H9 (cell line): Measurements from ENCODE around the gene SMARCA2. TPM values are rescaled to one million over a fixed set of nuclear protein-coding genes. Genes with fewer than 3 reads are reported as not detected.

Experiments used
- DNase-seq: peaks from one replicate; pipeline ENCODE4 v3.0.0-alpha.2; 2017
- H2AFZ ChIP-seq: one replicate; pipeline ENCODE4 v1.6.1; 2013; ENCODE audit warnings: mild to moderate bottlenecking, low read length, control low read depth, moderate library complexity
- H2AK5ac ChIP-seq: 2 replicates; pipeline ENCODE4 v1.6.1; 2013; ENCODE audit warnings: low read length, control low read depth, mixed read lengths; ENCODE audit not compliant: insufficient read length
- H2BK120ac ChIP-seq: one replicate; pipeline ENCODE4 v1.6.1; 2013; ENCODE audit warnings: low read depth, mild to moderate bottlenecking, low read length, control low read depth, inconsistent platforms; ENCODE audit not compliant: poor library complexity, severe bottlenecking
- H2BK12ac ChIP-seq: 2 replicates; pipeline ENCODE4 v1.6.1; 2013; ENCODE audit warnings: low read length, control low read depth, mixed read lengths, low read depth; ENCODE audit not compliant: insufficient read length
- H2BK15ac ChIP-seq: 2 replicates; pipeline ENCODE4 v1.6.1; 2013; ENCODE audit warnings: low read depth, low read length, control low read depth
- H2BK20ac ChIP-seq: one replicate; pipeline ENCODE4 v1.6.1; 2013; ENCODE audit warnings: low read depth, mild to moderate bottlenecking, low read length, control low read depth, inconsistent platforms; ENCODE audit not compliant: poor library complexity, severe bottlenecking
- H2BK5ac ChIP-seq: 2 replicates; pipeline ENCODE4 v1.6.1; 2013; ENCODE audit warnings: low read length, control low read depth, mixed read lengths; ENCODE audit not compliant: insufficient read length
- H3K14ac ChIP-seq: 2 replicates; pipeline ENCODE4 v1.6.1; 2013; ENCODE audit warnings: low read length, control low read depth; ENCODE audit not compliant: insufficient read depth
- H3K18ac ChIP-seq: 2 replicates; pipeline ENCODE4 v1.6.1; 2013; ENCODE audit warnings: low read depth, mild to moderate bottlenecking, mixed read lengths, low read length, control low read depth; ENCODE audit not compliant: insufficient read length
- H3K23ac ChIP-seq: 2 replicates; pipeline ENCODE4 v1.6.1; 2013; ENCODE audit warnings: low read length, control low read depth, mixed read lengths, low read depth; ENCODE audit not compliant: insufficient read length
- H3K23me2 ChIP-seq: 2 replicates; pipeline ENCODE4 v1.6.1; 2013; ENCODE audit warnings: low read depth, mild to moderate bottlenecking, mixed read lengths, low read length, control low read depth; ENCODE audit not compliant: insufficient read length, poor library complexity, severe bottlenecking
- H3K27ac ChIP-seq: 2 replicates; pipeline ENCODE4 v1.5.1; 2013; ENCODE audit warnings: low read length, control low read depth, mixed read lengths, low read depth; ENCODE audit not compliant: insufficient read length
- H3K27me3 ChIP-seq: 2 replicates; pipeline ENCODE4 v1.6.1; 2013; ENCODE audit warnings: low read length, control low read depth, inconsistent platforms; ENCODE audit not compliant: insufficient read depth
- H3K4ac ChIP-seq: 2 replicates; pipeline ENCODE4 v1.6.1; 2013; ENCODE audit warnings: low read depth, mild to moderate bottlenecking, control low read depth, inconsistent platforms, low read length, moderate library complexity
- H3K4me1 ChIP-seq: 2 replicates; pipeline ENCODE4 v1.6.1; 2013; ENCODE audit warnings: low read length, control low read depth, inconsistent platforms; ENCODE audit not compliant: insufficient read depth
- H3K4me2 ChIP-seq: 2 replicates; pipeline ENCODE4 v1.6.1; 2013; ENCODE audit warnings: low read length, control low read depth, mixed read lengths; ENCODE audit not compliant: insufficient read length, insufficient read depth
- H3K56ac ChIP-seq: 2 replicates; pipeline ENCODE4 v1.6.1; 2013; ENCODE audit warnings: low read depth, mild to moderate bottlenecking, mixed read lengths, low read length, control low read depth; ENCODE audit not compliant: insufficient read length
- H3K79me1 ChIP-seq: 2 replicates; pipeline ENCODE4 v1.6.1; 2013; ENCODE audit warnings: low read depth, mild to moderate bottlenecking, moderate library complexity, low read length, control low read depth, inconsistent platforms; ENCODE audit not compliant: insufficient read depth, poor library complexity, severe bottlenecking
- H3K79me2 ChIP-seq: 2 replicates; pipeline ENCODE4 v1.6.1; 2013; ENCODE audit warnings: low read length, control low read depth, inconsistent platforms; ENCODE audit not compliant: insufficient read depth
- H3K9ac ChIP-seq: 2 replicates; pipeline ENCODE4 v1.6.1; 2013; ENCODE audit warnings: low read length, control low read depth, mixed read lengths; ENCODE audit not compliant: insufficient read length; ENCODE audit errors: extremely low read depth
- H3K9me3 ChIP-seq: one replicate; pipeline ENCODE4 v1.6.1; 2013; ENCODE audit warnings: low read depth, low read length, inconsistent platforms; ENCODE audit not compliant: control insufficient read depth
- H3T11ph ChIP-seq: one replicate; pipeline ENCODE4 v1.6.1; 2013; ENCODE audit warnings: mild to moderate bottlenecking, low read length, control low read depth, inconsistent platforms
- H4K20me1 ChIP-seq: one replicate; pipeline ENCODE4 v1.6.1; 2013; ENCODE audit not compliant: control insufficient read depth, insufficient read length, insufficient read depth
- H4K5ac ChIP-seq: 2 replicates; pipeline ENCODE4 v1.6.1; 2013; ENCODE audit warnings: low read depth, mild to moderate bottlenecking, mixed read lengths, low read length, control low read depth; ENCODE audit not compliant: insufficient read length
- H4K8ac ChIP-seq: replicated peaks from 2 replicates; pipeline ENCODE4 v1.6.1; 2013; ENCODE audit warnings: low read length, control low read depth, mixed read lengths, low read depth; ENCODE audit not compliant: insufficient read length
- H4K91ac ChIP-seq: 2 replicates; pipeline ENCODE4 v1.6.1; 2013; ENCODE audit warnings: low read depth, mild to moderate bottlenecking, moderate library complexity, mixed read lengths, low read length, control low read depth; ENCODE audit not compliant: insufficient read length
- H3K27ac Mint-ChIP-seq, 3 experiments: 2 replicates in 2 of 3; 3 replicates in 1 of 3; pipeline ENCODE4 v1.8.0; 2020 to 2021; ENCODE audit warnings: mixed read lengths in 3 of 3, mild to moderate bottlenecking in 1 of 3, moderate library complexity in 1 of 3
- H3K27me3 Mint-ChIP-seq: 2 replicates; pipeline ENCODE4 v1.8.0; 2021; ENCODE audit warnings: low read depth, mild to moderate bottlenecking, moderate library complexity, mixed read lengths
- H3K36me3 Mint-ChIP-seq, 3 experiments: 2 replicates in 2 of 3; 3 replicates in 1 of 3; pipeline ENCODE4 v1.8.0; 2020 to 2021; ENCODE audit warnings: low read depth in 3 of 3, mixed read lengths in 3 of 3; ENCODE audit not compliant: insufficient read depth in 1 of 3
- H3K4me1 Mint-ChIP-seq, 2 experiments: 2 replicates each; pipeline ENCODE4 v1.8.0; 2020; ENCODE audit warnings: mixed read lengths in 2 of 2
- H3K4me3 Mint-ChIP-seq, 2 experiments: 2 replicates in 1 of 2; 3 replicates in 1 of 2; pipeline ENCODE4 v1.8.0; 2020 to 2021; ENCODE audit warnings: mild to moderate bottlenecking in 2 of 2, mixed read lengths in 2 of 2, moderate library complexity in 1 of 2
- H3K9me3 Mint-ChIP-seq, 2 experiments: 2 replicates in 1 of 2; 3 replicates in 1 of 2; pipeline ENCODE4 v1.8.0; 2020; ENCODE audit warnings: mild to moderate bottlenecking in 2 of 2, mixed read lengths in 2 of 2, moderate library complexity in 1 of 2
- WGBS: extraction: QIAGEN DNeasy Blood & Tissue Kit; methylation state at CpG from one replicate; pipeline ENCODE4 v1.1.7; 2013; ENCODE audit warnings: missing lambda C conversion rate, low lambda C conversion rate, mixed read lengths; ENCODE audit not compliant: insufficient read length; ENCODE audit errors: extremely low coverage; 5-methylcytosine and 5-hydroxymethylcytosine counted together
- total RNA-seq: library from RNA; stranded (reverse); gene quantifications from 2 replicates; pipeline ENCODE4 v1.2.1, GENCODE V29; 2021
- TF ChIP-seq, protein P1 (sequence below): fragments of 200-600 bp; sonication (generic); conservative IDR thresholded peaks from 3 replicates; pipeline ENCODE4 v1.8.0; 2021; ENCODE audit warnings: antibody characterized with exemption, mild to moderate bottlenecking

The SMARCA2 gene
- total RNA-seq, 1 experiment from 2014 or later, result 15.3 TPM

DNA sequence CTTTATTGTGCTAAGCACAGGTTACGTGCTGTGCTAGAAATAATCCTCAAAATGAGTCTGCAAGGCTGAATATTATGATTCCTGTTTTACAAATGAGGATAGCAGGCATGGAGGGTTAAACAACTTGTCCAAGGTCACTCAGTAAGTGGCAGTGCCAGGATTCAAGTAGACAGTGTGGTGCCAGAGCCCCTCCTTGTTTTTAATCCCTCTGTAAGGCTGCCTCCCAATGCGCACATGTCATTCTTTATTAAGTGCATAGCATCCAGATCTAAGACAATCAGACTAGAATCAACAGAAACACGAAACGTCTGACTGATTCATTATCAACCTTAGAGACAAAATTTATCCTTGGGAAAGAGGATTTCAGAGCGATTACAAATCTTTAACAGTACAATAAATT is 199.6 kb downstream of the SMARCA2 start:
- H3K36me3 Mint-ChIP-seq, result no peaks in the 10 kb centered on the region
- Histone ChIP-seq H2BK12ac (no peak overlapping the region), H3T11ph (no peak overlapping the region), H2BK15ac (no peak overlapping the region), H2BK5ac (no peak overlapping the region), H3K27ac (no peak overlapping the region), H3K9me3 (no peaks in the 10 kb centered on the region), H3K56ac (no peak overlapping the region), H2BK120ac (no peak overlapping the region), H3K23me2 (no peaks in the 10 kb centered on the region), H4K8ac (no peak overlapping the region), H4K20me1 (no peaks in the 10 kb centered on the region), H3K23ac (no peak overlapping the region), H3K18ac (no peak overlapping the region), H4K91ac (no peak overlapping the region), H3K14ac (no peak overlapping the region), H2AFZ (no peak overlapping the region), H2BK20ac (no peak overlapping the region), H3K4me1 (no peaks in the 10 kb centered on the region), H3K9ac (no peak overlapping the region), H3K79me2 (no peaks in the 10 kb centered on the region), H4K5ac (no peak overlapping the region), H3K79me1 (no peaks in the 10 kb centered on the region), H3K4me2 (no peak overlapping the region), H2AK5ac (no peak overlapping the region), H3K27me3 (no peaks in the 10 kb centered on the region), H3K4ac (no peak overlapping the region)
- TF ChIP-seq, protein P1, sequence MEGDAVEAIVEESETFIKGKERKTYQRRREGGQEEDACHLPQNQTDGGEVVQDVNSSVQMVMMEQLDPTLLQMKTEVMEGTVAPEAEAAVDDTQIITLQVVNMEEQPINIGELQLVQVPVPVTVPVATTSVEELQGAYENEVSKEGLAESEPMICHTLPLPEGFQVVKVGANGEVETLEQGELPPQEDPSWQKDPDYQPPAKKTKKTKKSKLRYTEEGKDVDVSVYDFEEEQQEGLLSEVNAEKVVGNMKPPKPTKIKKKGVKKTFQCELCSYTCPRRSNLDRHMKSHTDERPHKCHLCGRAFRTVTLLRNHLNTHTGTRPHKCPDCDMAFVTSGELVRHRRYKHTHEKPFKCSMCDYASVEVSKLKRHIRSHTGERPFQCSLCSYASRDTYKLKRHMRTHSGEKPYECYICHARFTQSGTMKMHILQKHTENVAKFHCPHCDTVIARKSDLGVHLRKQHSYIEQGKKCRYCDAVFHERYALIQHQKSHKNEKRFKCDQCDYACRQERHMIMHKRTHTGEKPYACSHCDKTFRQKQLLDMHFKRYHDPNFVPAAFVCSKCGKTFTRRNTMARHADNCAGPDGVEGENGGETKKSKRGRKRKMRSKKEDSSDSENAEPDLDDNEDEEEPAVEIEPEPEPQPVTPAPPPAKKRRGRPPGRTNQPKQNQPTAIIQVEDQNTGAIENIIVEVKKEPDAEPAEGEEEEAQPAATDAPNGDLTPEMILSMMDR, result no peak
- H3K4me1 Mint-ChIP-seq, result peaks cover 7 to 9% of the 10 kb centered on the region in 2 experiments
- H3K4me3 Mint-ChIP-seq, result no peak overlapping the region
- WGBS, result no CpG with 5 or more reads among the region's 5 CpGs
- no peak overlapping the region for H3K27ac Mint-ChIP-seq
- no peaks in the 10 kb centered on the region for H3K27me3 Mint-ChIP-seq
- DNase-seq, result no peak
- H3K9me3 Mint-ChIP-seq, result no peaks in the 10 kb centered on the region
